GM18511 (cell line): Measurements from ENCODE around the gene KLRF1.

Experiments
- ATAC-seq: cut with Tn5 transposase; IDR thresholded peaks from one replicate; pipeline ENCODE4 v1.9.1; 2021; ENCODE audit warnings: mild to moderate bottlenecking, moderate library complexity; ENCODE audit not compliant: unreplicated experiment

Gene KLRF1

DNA sequence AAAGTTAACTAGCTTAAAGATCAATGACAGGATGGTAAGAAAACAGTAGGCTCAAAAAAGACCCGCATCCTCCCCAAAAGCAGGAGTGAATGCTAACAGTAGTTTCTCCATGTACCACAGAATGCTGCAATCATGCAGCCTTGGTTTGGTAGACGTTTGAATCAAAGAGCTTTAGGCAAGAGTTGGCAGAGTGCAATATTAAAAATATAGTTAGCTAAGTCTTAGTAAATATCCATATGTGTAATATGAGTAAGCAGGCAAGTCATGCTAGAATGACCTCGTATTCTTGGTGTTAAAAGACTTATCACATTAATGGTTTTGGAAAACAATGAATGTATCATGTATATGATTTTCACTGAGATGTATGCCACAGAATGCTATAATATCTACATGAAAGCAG lies 18.8 kb upstream of the KLRF1 start:
- ATAC-seq, result no peak

DNA sequence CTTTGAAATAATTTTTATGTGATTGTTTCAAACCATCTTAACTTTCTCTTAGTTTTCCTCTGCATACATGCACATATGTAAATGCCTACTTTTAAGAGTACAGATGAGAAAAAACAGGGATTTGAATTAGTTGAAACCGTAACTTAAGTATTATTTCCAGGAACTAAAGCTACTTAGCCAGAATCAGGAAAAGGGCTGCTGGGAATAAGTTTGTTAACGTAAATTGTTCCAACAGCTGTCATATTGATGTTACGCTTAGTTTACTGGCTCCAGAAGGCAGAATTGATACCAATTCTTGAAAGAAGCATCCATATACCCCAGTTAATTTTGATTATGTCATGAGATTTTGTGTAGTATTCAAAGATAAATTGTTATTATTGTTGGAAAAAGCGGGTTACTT lies 17.9 kb upstream of the KLRF1 start:
- no peak for ATAC-seq

DNA sequence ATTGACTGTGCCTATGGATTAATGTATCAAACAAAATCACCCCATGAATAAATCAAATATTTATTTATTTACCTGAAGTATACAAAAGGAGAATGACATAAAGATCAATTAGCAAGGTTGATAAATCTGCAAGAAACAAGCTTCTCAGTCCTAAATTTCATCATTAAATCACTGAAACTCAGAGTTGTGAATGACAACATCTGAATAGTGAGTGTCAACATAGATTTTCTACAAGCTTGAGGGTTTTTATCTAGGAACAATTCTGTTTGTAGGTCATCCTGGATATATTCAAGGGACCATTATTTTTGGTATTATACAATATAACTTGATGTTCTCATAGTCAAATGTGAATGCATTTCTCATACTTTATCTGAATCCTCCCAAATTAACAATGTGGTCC lies 17.4 kb upstream of the KLRF1 start:
- no peak for ATAC-seq

DNA sequence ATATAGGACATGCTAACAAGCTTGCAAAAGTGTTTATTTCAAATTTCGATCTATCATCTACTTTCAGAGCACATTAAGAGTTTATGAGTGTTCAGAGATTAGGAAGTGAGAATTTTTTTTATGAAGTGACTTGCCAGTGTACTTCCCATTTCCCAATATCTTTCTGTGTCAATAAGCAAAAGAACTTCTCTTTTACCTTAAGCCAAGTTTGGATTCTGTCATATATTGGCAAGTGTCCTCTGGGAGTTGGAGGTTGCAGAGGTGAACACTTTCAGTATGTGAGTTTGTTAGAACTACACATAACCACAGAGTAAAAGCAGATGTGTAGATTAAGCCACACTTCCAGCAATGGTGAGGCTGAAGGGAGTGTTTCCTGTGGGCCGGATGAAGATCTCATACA lies 16.6 kb upstream of the KLRF1 start:
- no peak for ATAC-seq

DNA sequence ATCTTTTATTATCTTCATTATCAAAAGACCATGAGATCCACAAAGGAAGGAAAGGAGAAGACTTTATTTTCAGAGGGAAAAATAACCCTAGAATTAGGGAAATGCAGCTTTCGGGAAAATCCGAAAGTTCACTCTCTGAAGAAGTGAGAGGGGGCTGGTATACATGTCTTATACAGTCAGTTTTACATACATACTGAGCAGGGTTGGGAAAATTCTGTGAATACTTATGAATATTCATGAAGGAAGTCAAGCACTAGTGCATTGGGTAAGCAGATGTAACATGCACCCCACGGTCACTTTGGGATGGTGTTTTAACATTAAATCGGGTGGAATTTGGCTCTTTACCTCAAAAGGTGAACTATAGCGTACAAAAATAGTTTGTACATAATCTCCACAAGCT lies 15.7 kb upstream of the KLRF1 start:
- ATAC-seq, result no peak

DNA sequence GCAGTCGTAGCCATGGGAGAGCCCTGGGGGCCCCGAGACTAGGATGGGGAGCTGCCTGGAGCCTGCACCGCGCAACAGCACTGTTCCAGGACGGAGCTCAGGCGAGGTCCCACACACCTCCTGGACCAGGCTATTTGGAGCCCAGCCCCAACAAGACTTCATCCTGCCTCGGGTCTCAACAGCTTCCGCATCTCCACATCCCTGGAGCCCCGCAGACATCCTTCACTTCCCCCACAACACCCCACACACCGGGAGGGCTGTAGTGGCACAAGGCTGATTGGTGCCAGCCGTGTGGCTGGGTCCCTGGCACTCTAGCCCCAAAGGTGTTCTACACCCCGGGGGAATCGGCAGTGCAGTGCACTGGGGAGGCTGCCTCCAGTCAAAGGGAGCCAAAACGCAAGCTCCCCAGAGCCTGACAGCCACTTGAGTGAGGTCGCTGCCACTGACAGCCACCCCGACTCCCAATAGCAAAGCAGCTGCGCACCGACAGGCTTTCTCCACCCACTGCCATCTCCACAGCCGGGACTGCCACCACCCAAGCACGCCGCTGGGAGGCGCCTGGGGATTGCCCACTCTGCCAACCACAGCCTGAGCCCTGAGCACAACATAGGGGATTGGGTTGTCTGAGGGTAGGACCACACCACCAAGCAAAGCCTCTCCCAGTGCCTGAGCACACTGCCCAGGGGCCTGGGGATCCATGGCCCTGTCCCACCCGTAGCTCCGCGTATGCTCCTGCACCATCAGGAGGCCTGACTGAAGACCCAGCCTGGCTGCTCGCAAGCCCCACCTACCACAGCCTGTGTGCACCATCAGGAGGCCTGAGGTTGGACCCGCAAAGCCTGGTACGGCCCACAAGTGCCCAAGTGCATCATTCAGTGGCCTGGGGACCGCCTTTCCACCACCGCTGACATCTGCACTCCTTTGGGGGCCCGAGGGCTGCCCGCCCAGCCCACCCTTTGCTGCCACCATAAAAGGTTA lies 13.2 kb upstream of the KLRF1 start:
- ATAC-seq, result peak; percentile 92

DNA sequence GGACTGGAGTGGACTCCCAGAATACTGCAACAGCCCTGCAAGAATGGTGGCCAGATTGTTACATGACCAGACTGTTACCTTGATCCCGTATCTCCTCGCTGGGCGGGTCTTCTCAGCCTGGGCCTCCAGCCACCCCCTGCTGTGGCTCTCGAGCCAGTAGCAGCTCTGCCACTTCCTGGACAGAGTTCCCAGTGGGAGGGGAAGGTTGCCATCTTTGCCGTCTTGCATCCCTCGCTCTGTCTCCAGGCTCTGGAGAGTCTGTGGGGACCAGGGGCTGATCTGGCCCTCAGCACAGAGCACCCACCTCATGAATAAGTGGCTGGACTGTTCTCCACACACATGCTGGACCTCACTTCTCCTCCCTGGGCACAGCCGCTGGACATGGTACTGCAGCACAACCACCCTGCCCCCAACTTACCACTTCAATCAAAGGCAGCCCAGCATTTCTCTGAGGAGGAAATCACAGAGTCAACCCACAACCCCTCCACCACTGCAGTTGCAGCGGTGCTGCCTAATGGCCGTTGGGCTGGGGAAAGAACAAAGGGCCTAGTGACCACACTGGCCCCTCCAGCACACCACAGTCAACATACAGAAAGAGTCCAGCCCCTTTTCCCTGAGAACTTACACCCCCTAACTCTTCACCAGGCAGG lies 6.9 kb upstream of the KLRF1 start:
- ATAC-seq, result no peak

DNA sequence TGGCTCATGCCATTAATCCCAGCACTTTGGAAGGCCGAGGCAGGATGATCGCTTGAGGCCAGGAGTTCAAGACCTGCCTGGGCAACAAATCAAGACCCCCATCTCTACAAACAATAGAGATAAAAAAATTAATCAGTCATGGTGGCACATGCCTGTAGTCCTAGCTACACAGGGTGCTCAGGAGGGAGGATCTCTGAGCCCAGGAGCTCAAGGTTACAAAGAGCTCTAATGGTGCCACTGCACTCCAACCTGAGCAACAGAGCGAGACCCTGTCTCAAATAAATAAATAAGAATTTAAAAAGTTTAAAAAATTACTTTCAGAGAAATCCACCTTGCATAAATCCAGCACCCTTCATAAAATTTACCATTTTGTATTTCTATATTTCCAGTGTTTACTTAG lies 2.2 kb downstream of the KLRF1 start:
- ATAC-seq, result no peak

DNA sequence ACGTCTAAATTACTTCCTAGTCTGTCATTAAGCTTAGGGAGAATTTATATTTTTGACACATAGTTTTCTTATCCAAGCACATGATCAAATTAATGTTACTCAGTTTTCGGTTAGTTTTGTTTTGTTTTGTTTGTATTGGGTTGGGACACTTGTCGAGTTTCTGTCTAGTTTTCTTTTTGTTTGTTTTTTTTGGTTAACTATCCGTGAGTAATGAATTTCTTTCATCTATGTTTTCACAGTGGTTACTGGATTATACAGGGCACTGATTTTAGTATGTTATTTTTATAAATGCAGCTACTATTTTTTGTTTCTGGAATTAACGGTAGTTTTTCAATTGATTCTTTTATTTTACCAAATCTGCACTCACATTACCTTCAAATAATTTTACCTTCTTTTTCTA lies 2.7 kb downstream of the KLRF1 start:
- ATAC-seq, result no peak

DNA sequence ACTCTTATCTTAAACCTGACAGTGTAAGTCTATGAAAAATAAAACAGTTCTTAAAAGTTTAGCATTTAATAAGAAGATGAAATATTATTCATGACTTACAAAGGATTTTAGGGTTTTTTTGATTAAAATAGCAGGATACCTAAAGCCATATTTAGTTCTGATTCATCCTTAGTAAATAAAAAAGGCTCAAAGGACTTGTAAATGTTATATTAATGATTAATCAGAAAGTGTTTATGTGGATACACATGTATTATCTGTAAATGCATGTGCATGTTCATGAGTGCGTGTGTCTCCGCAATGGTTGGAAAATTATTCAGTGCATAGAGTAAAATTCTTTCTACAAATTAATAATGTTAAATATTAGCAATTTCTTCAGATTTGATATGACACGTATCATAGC lies 4.4 kb downstream of the KLRF1 start:
- ATAC-seq, result no peak

DNA sequence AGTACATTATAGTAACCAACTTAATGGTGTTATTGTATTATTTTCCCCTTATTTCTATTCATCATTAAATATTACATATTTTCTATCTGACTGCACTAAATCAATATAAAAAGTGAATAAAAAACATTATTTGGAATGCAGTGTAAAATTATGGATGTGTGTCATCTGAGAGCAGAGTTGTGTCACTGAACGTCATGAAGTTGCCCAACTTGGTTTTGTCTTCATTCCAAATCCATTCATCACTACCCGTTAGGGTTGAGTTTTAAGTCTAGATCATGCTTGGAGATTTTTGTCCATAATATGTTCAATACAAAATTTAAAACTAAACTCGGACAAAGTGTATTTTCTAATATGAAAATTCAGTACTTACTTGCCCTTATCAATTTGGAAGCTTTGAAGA lies 16.1 kb downstream of the KLRF1 start:
- ATAC-seq, result no peak

DNA sequence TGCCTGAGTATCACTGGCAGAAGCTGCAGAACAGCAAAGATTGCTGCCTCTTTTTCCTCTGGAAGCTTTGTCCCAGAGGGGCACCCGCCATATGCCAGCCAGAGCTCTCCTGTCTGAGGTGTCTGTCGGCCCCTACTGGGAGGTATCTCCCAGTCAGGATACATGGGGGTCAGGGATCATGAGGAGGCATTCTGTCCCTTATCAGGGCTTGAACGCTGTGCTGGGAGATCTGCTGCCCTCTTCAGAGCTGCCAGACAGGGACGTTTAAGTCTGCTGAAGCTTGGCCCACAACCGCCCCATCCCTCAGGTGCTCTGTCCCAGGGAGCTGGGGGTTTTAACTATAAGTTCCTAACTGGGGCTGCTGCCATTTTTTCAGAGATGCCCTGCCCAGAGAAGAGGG lies 21.6 kb downstream of the KLRF1 start:
- no peak for ATAC-seq

DNA sequence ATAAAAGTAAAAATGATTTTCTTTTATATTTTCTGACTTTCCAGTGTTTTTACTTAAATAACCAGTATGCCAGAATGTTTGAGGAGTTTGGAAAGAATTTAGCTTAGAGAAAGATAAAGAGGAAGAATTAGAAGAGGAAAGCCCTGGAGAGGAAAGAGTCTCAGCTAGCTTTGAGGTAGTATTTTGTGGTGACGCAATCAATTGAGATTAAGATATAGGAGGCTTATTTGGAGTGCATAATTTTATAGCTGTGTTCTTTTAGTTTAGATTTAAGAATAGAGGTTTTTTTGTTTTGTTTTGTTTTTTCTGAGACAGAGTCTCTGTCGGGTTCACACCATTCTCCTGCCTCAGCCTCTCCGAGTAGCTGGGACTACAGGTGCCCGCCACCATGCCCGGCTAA lies 23.8 kb downstream of the KLRF1 start:
- ATAC-seq, result no peak

DNA sequence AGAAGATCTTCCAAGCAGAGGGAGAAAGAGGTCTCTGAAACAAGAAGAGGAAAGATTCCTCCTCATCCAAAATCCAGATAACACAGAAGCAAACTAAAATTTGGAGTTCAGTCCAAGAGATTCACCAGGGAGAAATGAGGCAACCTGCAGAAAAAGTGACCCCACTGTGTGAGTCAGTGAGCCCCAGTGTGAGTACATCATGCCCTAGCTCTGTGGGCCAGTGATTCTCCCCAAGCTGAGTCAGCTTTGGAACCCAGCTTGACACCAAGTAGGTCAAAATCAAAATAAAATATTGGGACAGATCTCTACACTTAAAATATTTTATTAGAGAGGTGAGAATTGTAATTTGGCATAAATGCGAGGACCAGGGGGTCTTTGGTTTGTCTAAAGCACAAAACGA lies 24.6 kb downstream of the KLRF1 start:
- no peak for ATAC-seq

DNA sequence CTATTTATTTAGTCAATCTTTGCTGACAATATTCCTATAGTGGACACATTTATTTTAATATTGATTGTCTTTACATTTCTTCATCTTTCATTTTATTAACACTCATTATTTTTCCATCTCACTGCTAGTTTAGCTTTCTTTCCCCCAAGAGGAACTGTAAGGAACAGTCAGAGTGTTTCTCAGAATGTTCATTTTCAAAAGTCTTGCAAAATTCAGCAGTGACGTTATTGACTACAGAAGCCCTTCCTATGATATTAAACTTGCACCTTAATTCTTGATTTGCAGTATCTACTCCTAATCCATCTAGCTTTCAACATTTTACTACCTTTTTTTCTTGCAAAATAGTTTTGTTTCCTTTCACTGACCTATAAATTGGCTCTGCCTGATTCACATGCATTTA lies 28.9 kb downstream of the KLRF1 start:
- ATAC-seq, result no peak

DNA sequence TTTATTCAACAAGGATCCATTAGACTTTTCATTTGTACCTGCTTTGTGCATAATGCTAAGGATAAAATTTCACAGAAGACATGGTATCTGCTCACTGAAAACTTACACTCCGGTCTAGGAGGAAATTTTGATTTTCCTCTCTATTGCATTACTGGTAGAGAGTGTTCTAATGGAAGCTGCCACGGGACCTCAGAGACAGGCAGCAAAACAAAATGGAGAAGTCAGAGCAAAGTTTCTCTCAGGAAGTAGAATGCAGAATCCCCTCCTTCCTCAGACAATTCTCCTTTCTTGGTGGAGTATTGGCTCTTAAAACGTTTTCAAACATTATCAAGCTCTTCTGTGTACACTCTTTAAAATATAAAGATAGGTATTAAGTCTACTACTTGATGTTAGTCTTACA lies 29.6 kb downstream of the KLRF1 start:
- no peak for ATAC-seq

DNA sequence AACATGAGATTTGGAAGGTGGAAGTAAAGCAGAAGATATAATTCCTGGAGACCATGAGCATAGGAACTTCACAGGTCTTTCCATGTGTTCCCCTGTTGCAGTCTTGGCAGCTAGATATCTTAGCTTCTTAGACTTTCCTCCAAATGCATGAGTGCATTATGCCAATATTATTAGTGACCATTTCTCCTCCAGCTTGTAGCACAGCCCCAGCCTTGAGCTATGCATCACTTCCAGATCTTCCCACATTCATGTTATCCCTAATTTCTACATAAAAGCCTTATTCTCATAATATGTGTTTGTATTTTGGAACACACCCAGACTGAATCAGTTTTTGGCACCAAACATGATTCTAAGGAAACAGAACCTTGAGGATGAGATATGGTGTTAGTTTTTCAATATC lies 30.9 kb downstream of the KLRF1 start:
- no peak for ATAC-seq

DNA sequence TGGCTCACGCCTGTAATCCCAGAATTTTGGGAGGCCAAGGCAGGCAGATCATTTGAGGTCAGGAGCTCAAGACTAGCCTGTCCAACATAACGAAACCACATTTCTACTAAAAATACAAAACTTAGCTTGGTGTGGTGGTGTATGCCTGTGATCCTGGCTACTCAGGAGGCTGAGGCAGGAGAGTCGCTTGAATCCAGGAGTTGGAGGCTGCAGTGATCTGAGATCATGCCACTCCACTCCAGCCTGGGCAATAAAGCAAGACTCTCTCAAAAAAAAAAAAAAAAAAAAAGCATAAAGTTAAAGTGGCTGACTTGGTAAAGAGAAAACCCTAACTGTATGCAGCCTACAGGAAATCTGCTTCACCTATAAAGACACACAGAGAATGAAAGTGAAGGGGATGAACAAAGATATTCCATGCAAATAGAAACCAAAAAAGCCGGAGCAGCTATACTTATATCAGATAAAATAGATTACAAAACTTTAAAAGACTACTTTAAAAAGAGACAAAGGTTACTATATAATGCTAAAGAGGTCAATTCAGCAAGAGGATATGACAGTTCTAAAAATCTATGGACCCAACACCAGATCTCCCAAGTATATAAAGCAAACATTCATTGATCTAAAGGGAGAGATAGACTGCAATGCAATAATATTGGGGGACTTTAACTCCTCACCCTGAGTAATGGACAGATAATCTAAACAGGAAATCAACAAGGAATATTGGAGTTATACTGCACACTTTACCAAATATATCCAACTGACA lies 37.8 kb downstream of the KLRF1 start:
- no peak for ATAC-seq

DNA sequence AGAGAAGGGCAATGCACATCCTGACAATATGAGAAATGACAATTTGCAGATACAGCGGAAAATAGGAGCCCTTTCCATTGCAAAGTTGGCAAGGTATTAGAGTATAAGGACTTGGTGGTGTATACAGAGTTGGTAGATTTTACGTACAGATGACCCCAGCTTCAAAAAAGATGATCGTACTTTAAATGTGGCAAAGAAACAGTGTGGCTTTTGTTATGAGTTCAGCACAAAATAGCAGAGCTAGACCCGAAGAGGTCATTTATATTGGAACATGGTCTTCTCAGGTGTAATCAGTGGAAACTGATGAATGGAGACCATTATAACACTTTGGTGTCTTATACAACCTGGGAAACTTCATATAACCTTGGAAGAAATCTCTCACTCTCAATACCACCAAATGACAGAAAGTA lies 39.6 kb downstream of the KLRF1 start:
- ATAC-seq, result no peak

DNA sequence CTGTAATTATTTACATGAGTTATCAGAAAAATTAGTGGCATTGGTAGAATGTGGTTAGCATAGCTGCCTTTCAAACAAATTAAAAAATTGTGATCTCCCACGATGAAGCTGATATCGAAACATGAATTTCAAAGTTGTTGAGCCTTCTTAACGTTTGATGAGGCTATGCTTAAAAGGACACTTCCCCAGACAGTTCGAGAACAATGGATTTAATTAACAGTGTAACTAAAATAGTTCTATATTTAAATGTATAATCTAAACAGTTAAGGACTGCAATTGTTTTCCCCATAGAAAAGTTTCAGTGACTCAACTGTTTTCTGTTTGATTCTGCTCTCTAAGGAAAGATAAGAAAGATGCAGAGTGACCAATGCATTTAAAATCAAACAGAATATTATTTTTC lies 40.2 kb downstream of the KLRF1 start:
- ATAC-seq, result no peak

DNA sequence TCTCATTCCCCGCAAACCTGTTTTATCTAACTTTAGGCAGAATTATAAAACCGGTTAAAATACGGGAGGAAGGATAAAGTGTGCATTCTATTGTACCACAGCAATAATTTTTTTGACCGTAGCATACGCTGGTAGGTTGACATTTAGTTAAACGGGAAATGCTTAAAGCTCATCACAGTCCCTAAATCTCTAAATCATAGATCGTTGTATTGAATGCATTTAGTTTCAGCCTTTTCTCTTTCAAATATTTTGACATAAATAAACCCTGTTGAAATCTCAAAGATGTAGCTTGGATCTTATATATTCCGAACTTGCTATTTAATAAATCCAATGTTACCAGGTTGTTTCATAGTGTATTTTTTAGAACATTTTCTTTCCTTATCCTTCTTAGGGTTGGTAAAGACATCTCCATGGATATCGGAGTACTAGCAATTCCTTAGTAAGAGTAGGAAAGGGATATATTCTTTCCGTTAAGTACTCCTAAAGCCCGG lies 41.1 kb downstream of the KLRF1 start:
- no peak for ATAC-seq

DNA sequence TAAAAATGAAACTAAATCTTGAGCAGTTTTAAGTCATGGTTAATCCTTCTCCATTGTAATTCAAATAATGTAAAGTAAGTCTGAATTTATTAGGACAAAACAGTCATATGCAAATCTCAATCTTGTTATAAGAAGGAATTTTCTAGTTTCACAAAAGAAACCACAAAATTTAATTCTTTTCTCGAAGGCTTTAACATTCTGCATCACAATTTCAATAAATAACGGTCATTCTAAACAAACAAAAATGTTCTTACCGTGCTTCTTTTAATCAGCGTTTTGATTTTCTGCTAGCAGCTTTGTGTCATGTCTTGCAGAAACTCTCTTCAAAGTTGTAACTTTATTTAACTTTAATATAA lies 41.6 kb downstream of the KLRF1 start:
- no peak for ATAC-seq
